Measurements from ENCODE around the gene URGCP. TPM values are rescaled to one million over a fixed set of nuclear protein-coding genes. Genes with fewer than 3 reads are reported as not detected.

Gene URGCP
- total RNA-seq, 4 donors from 2014 or later: 33.2 to 51.6 (median 41.0) TPM

- Histone ChIP-seq H3K27ac (no peak overlapping the region), H3K4me3 (replicated peaks in 1 of 3) (no peak overlapping the region), H3K36me3 (no peaks in the 10 kb centered on the region), H3K9me3 (no peaks in the 10 kb centered on the region), H3K27me3 (no peaks in the 10 kb centered on the region), H3K4me1 (peaks cover 3 to 11% of the 10 kb centered on the region in 2 donors)
- DNase-seq: no peak
- 91% methylated on average over 5 of the region's 5 CpGs for WGBS, 2 donors
- TF ChIP-seq POLR2A (IDR thresholded peaks at IDR 0.05) (no peak), CTCF (IDR thresholded peaks at IDR 0.05) (no peak)
- intact Hi-C loops (cut with DNase I): no loop called here
These were observed 23.4 kb upstream of the URGCP start for GRCh38 chr7:43929529-43930457.

GRCh38 chr7:43927810-43928209 lies 21.4 kb upstream of the URGCP start:
- Histone ChIP-seq H3K27ac (no peak overlapping the region), H3K36me3 (no peaks in the 10 kb centered on the region), H3K4me3 (replicated peaks in 1 of 3) (no peak overlapping the region), H3K9me3 (no peaks in the 10 kb centered on the region), H3K27me3 (no peaks in the 10 kb centered on the region), H3K4me1 (peaks cover 3 to 11% of the 10 kb centered on the region in 2 donors)
- DNase-seq: no peak
- intact Hi-C loops (cut with DNase I): no loop called here
- no peak for TF ChIP-seq CTCF (IDR thresholded peaks at IDR 0.05)
- no peak for TF ChIP-seq POLR2A (IDR thresholded peaks at IDR 0.05)
- 96% methylated on average over 4 of the region's 4 CpGs for WGBS, 2 donors

- H3K9me3 ChIP-seq: no peaks in the 10 kb centered on the region
- 2 to 4% methylated on average over 6 of the region's 6 CpGs for WGBS, 2 donors
- peak overlapping the region; percentile 70 to 96 (median 81) for H3K27ac ChIP-seq
- peaks cover 3 to 11% of the 10 kb centered on the region in 2 donors for H3K4me1 ChIP-seq
- no peaks in the 10 kb centered on the region for H3K36me3 ChIP-seq
- peak overlapping the region; percentile 13 to 63 (median 26) for H3K4me3 ChIP-seq (replicated peaks in 1 of 3)
- H3K27me3 ChIP-seq: no peaks in the 10 kb centered on the region
- TF ChIP-seq CTCF (IDR thresholded peaks at IDR 0.05): no peak
- TF ChIP-seq POLR2A (IDR thresholded peaks at IDR 0.05): no peak
- no peak for DNase-seq
- intact Hi-C loops (cut with DNase I): no loop called here
These were observed 20.4 kb upstream of the URGCP start for GRCh38 chr7:43926798-43927123.

- peak; percentile 94 for TF ChIP-seq POLR2A (IDR thresholded peaks at IDR 0.05)
- no peak for TF ChIP-seq CTCF (IDR thresholded peaks at IDR 0.05)
- WGBS, 2 donors: 0 to 2% methylated on average over 22 to 47 of the region's 82 CpGs
- peak; percentile 90 to 92 for DNase-seq
- Histone ChIP-seq H3K4me3 (replicated peaks in 1 of 3) (peak within 1 kb of the TSS; percentile 13 to 63 (median 26)), H3K4me1 (peaks cover 3 to 15% of the 10 kb centered on the region in 2 donors), H3K27me3 (no peaks in the 10 kb centered on the region), H3K9me3 (no peaks in the 10 kb centered on the region), H3K27ac (peak within 1 kb of the TSS; percentile 70 to 96 (median 81)), H3K36me3 (no peaks in the 10 kb centered on the region)
- intact Hi-C loops (cut with DNase I): no loop called here
These were observed 19.8 kb upstream of the URGCP start, which contains the start of gene UBE2D4 for GRCh38 chr7:43925984-43926797. TSS of gene UBE2D4 (plus strand) at chr7:43926436. CDS start at chr7:43926533, 97 bp downstream.

All from thyroid gland (tissue), 4 donors.